HCT116 (cell line): ENCODE data around the gene ENOX1.

Source experiments
- EZH2 ChIP-seq: fragments of 200-600 bp; sonication (generic); IDR thresholded peaks from 2 replicates; pipeline ENCODE4 v1.6.1; 2017; ENCODE audit warnings: antibody characterized with exemption, mixed run types
- POLR2A ChIP-seq: IDR thresholded peaks from 2 replicates; pipeline ENCODE4 v1.7.0; 2011; ENCODE audit warnings: borderline replicate concordance; ENCODE audit not compliant: insufficient read depth, insufficient read length; ENCODE audit errors: extremely low read depth
- RAD21 ChIP-seq: IDR thresholded peaks from 2 replicates; pipeline ENCODE4 v1.6.1; 2012; ENCODE audit warnings: low read depth, mild to moderate bottlenecking
- YY1 ChIP-seq: IDR thresholded peaks from 2 replicates; pipeline ENCODE4 v1.6.1; 2011; ENCODE audit warnings: low read length, low read depth, moderate library complexity, mild to moderate bottlenecking; ENCODE audit not compliant: insufficient replicate concordance; ENCODE audit errors: extremely low read depth
- TF ChIP-seq, protein P1 (sequence below), 3 experiments: fragments of 200-600 bp in 1 of 3; sonication (generic) in 1 of 3; IDR thresholded peaks in 2 of 3; conservative IDR thresholded peaks in 1 of 3; 2 replicates each; pipeline ENCODE4 v1.5.1; 2012 to 2017; ENCODE audit warnings: low read depth in 2 of 3, low read length in 2 of 3, antibody characterized with exemption in 1 of 3, borderline replicate concordance in 1 of 3, control low read depth in 1 of 3, mild to moderate bottlenecking in 1 of 3, mixed read lengths in 1 of 3, mixed run types in 1 of 3, moderate library complexity in 1 of 3; ENCODE audit not compliant: insufficient read depth in 1 of 3

DNA sequence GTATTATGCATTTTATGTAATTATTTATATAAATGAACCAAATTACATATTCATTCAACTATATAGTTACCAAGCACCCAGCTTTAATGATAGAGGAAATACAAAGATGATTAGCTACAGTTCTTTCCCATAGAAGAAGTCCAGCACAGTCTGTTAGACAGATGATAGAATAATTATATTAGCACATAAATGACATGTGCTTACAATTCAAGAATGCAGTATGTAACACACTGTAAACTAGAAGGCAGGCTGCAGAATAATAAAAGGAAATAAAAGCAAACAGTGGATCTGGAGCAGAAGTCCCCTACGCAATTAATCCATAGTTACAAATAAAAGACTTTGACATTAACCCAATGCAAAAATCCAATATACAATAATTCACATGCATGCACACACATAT lies 384.4 kb downstream of the ENOX1 start:
- TF ChIP-seq EZH2 (no peak), RAD21 (no peak), POLR2A (no peak), YY1 (no peak)
- TF ChIP-seq, protein P1, sequence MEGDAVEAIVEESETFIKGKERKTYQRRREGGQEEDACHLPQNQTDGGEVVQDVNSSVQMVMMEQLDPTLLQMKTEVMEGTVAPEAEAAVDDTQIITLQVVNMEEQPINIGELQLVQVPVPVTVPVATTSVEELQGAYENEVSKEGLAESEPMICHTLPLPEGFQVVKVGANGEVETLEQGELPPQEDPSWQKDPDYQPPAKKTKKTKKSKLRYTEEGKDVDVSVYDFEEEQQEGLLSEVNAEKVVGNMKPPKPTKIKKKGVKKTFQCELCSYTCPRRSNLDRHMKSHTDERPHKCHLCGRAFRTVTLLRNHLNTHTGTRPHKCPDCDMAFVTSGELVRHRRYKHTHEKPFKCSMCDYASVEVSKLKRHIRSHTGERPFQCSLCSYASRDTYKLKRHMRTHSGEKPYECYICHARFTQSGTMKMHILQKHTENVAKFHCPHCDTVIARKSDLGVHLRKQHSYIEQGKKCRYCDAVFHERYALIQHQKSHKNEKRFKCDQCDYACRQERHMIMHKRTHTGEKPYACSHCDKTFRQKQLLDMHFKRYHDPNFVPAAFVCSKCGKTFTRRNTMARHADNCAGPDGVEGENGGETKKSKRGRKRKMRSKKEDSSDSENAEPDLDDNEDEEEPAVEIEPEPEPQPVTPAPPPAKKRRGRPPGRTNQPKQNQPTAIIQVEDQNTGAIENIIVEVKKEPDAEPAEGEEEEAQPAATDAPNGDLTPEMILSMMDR (IDR thresholded peaks at IDR 0.05 in 2 of 3, conservative IDR thresholded peaks at IDR 0.05 in 1 of 3; ENCODE audit: borderline replicate concordance in 1 of 3, insufficient read depth in 1 of 3, low read depth in 2 of 3, low read length in 2 of 3): no peak
